PC-3 (cell line): Measurements from ENCODE around the gene FARP1. TPM values are rescaled to one million over a fixed set of nuclear protein-coding genes. Genes with fewer than 3 reads are reported as not detected.
A peak's percentile ranks its signal among the peaks of the same experiment; 100 is the strongest.

Source experiments
- ATAC-seq: fragments of 200-7000 bp; cut with Tn5 transposase; 2 replicates; pipeline ENCODE4 v1.9.1; 2020; ENCODE audit warnings: mild to moderate bottlenecking, moderate library complexity
- BruUV-seq: library from RNA; stranded (reverse); fragments of 400-500 nt; replicated peaks from 2 replicates; lab custom pipeline; 2021; lab: Mats Ljungman, UMichigan
- CTCF ChIA-PET: fragments of 300-600 bp; sonication (Branson Sonifier 250); formaldehyde crosslinking; loops from one replicate; lab custom pipeline; 2022; ENCODE audit warnings: antibody characterized with exemption; lab: Charles Lee
- POLR2A ChIA-PET: fragments of 300-600 bp; sonication (Branson Sonifier 250); formaldehyde crosslinking; loops from one replicate; lab custom pipeline; 2022; ENCODE audit warnings: antibody characterized with exemption; ENCODE audit not compliant: unreplicated experiment; lab: Charles Lee
- DNase-seq: peaks from one replicate; pipeline ENCODE4 v3.0.0-alpha.2; 2015
- H2AFZ ChIP-seq: fragments of 300-600 bp; sonication (generic); 2 replicates; pipeline ENCODE4 v1.6.0; 2016; ENCODE audit warnings: antibody characterized with exemption, low read length
- H3F3A ChIP-seq: fragments of 300-600 bp; sonication (generic); one replicate; pipeline ENCODE4 v1.6.0; 2017; ENCODE audit warnings: antibody characterized with exemption, low read length, control low read depth, mild to moderate bottlenecking; ENCODE audit not compliant: unreplicated experiment
- H3K27ac ChIP-seq: fragments of 300-600 bp; sonication (generic); 2 replicates; pipeline ENCODE4 v1.5.1; 2016; ENCODE audit warnings: mild to moderate bottlenecking, low read length
- H3K27me3 ChIP-seq: fragments of 300-600 bp; sonication (generic); 2 replicates; pipeline ENCODE4 v1.6.1; 2016; ENCODE audit warnings: low read length, mixed read lengths
- H3K36me3 ChIP-seq: fragments of 300-600 bp; sonication (generic); 2 replicates; pipeline ENCODE4 v1.6.1; 2016; ENCODE audit warnings: low read depth, mixed run types, low read length, mixed read lengths
- H3K4me1 ChIP-seq: fragments of 300-600 bp; sonication (generic); 2 replicates; pipeline ENCODE4 v1.5.1; 2016; ENCODE audit warnings: low read length; ENCODE audit not compliant: insufficient read depth
- H3K4me2 ChIP-seq: fragments of 300-600 bp; sonication (generic); 2 replicates; pipeline ENCODE4 v1.6.0; 2016; ENCODE audit warnings: low read length
- H3K4me3 ChIP-seq: fragments of 300-600 bp; sonication (generic); 2 replicates; pipeline ENCODE4 v1.5.1; 2016; ENCODE audit warnings: mild to moderate bottlenecking, low read length, mixed read lengths
- H3K79me2 ChIP-seq: fragments of 300-600 bp; sonication (generic); 2 replicates; pipeline ENCODE4 v1.6.1; 2017; ENCODE audit warnings: low read length, mixed read lengths
- H3K9ac ChIP-seq: fragments of 300-600 bp; sonication (generic); 2 replicates; pipeline ENCODE4 v1.6.0; 2016; ENCODE audit warnings: mild to moderate bottlenecking, low read length
- H3K9me2 ChIP-seq: fragments of 300-600 bp; sonication (generic); replicated peaks from 2 replicates; pipeline ENCODE4 v1.6.1; 2016; ENCODE audit warnings: mixed run types, low read length, mixed read lengths
- H3K9me3 ChIP-seq: fragments of 300-600 bp; sonication (generic); 2 replicates; pipeline ENCODE4 v1.6.1; 2016; ENCODE audit warnings: low read length, mixed read lengths
- H4K20me1 ChIP-seq: fragments of 300-600 bp; sonication (generic); 2 replicates; pipeline ENCODE4 v1.6.1; 2016; ENCODE audit warnings: low read length, mixed read lengths
- CTCF ChIP-seq: fragments of 300-600 bp; sonication (generic); conservative IDR thresholded peaks from 2 replicates; pipeline ENCODE4 v1.5.1; 2017; ENCODE audit warnings: antibody characterized with exemption, low read depth, mild to moderate bottlenecking, low read length
- EZH2 ChIP-seq: fragments of 300-600 bp; sonication (generic); IDR thresholded peaks from one replicate; pipeline ENCODE4 v1.6.1; 2017; ENCODE audit warnings: antibody characterized with exemption, mild to moderate bottlenecking, low read length; ENCODE audit not compliant: unreplicated experiment
- EZH2phosphoT487 ChIP-seq: fragments of 300-600 bp; sonication (generic); IDR thresholded peaks from 2 replicates; pipeline ENCODE4 v1.6.1; 2018; ENCODE audit warnings: mild to moderate bottlenecking, antibody characterized with exemption, low read length, borderline replicate concordance
- intact Hi-C: fragments of 100-400 bp; cut with micrococcal nuclease; formaldehyde crosslinking; loops from 2 replicates; pipeline ENCODE4 v1.9.0; 2023
- total RNA-seq: library from RNA; depleted of rRNA; stranded (reverse); fragments of >200 nt; gene quantifications from 2 replicates; pipeline ENCODE4 v1.2.3, GENCODE V29; 2014

Gene FARP1
- total RNA-seq, 1 experiment from 2014 or later, result 18.2 TPM

DNA sequence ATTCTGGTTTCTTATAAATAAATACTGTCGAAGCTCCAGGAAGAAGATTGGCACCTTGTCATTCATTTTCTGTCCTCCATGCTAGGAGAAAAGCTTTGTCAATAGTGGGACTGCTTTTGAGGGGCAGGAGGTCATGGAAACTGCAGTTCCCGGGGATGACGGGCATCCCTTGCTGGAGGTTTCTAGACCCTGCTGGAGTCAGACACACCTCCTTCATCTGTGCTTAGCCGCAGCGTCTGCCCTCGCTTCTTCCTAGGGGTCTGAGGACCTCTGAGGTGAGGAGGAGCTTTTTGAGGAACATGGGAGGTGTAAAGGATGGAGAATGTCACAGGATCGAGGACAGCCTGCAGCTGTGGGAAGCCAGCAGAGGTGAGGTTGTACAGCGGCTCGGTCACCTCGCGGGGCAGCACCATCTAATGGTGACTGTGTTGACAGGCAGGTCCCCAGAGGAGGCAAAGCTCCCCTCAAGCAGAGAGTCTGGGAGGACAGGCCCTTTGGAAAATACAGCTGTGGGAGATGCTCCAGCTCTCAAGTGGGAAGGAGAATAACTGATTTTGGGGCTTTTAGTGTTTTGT is 206.9 kb downstream of the FARP1 start:
- Histone ChIP-seq H3K27ac (no peak overlapping the region), H3K4me3 (no peak overlapping the region), H3K36me3 (no peaks in the 10 kb centered on the region), H3K4me2 (no peak overlapping the region), H3K79me2 (no peaks in the 10 kb centered on the region), H3K9ac (no peak overlapping the region), H3K9me3 (no peaks in the 10 kb centered on the region), H2AFZ (no peak overlapping the region), H4K20me1 (no peaks in the 10 kb centered on the region), H3K9me2 (no peaks in the 10 kb centered on the region), H3F3A (no peaks in the 10 kb centered on the region), H3K4me1 (no peaks in the 10 kb centered on the region), H3K27me3 (no peaks in the 10 kb centered on the region)
- no peak for TF ChIP-seq EZH2
- TF ChIP-seq CTCF, result peak; percentile 32; the same call in 1 of the 2 replicates
- ATAC-seq (peak; percentile 64), DNase-seq (no peak)
- BruUV-seq, result no TSS peak
- intact Hi-C loops, result no loop called here
- ChIA-PET POLR2A (no interaction called here), CTCF (interaction anchor here (0.5 kb wide), 1 partner anchor 163 kb away, joined by 4 read pairs; no protein-coding TSS in a partner anchor)

GRCh38 chr13:98350746-98351330 is 207.9 kb downstream of the FARP1 start:
- Histone ChIP-seq H2AFZ (no peak overlapping the region), H3K27ac (no peak overlapping the region), H3K9me2 (no peaks in the 10 kb centered on the region), H3K4me1 (no peaks in the 10 kb centered on the region), H3K27me3 (no peaks in the 10 kb centered on the region), H3K4me2 (no peak overlapping the region), H3F3A (no peaks in the 10 kb centered on the region), H3K9ac (no peak overlapping the region), H4K20me1 (no peaks in the 10 kb centered on the region), H3K36me3 (no peaks in the 10 kb centered on the region), H3K4me3 (no peak overlapping the region), H3K9me3 (no peaks in the 10 kb centered on the region), H3K79me2 (no peaks in the 10 kb centered on the region)
- ATAC-seq (no peak), DNase-seq (peak; percentile 3)
- intact Hi-C loops, result no loop called here
- POLR2A ChIA-PET, result no interaction called here
- CTCF ChIA-PET, result no interaction called here
- BruUV-seq, result no TSS peak
- TF ChIP-seq CTCF (no peak), EZH2 (no peak), EZH2phosphoT487 (no peak)

DNA sequence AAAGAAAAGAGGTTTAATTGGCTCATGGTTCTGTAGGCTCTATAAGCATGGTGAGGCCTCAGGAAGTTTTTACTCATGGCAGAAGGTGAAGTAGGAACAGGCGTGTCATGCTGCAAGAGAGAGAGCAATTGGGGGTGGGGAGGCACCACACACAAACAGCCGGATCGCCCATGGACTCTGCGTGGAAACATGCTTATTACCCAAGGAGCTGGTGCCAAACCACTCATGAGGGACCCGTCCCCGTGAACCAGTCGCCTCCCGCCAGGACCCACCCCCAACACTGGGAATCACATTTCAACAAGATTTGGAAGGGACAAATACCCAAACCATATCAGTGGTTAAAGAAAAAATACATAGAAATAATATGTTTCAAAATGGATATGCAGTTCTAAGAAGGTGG is 208.7 kb downstream of the FARP1 start:
- CTCF ChIA-PET, result no interaction called here
- no peak overlapping the region for H2AFZ ChIP-seq
- POLR2A ChIA-PET, result no interaction called here
- H4K20me1 ChIP-seq, result no peaks in the 10 kb centered on the region
- no peak for ATAC-seq
- BruUV-seq, result no TSS peak
- no peaks in the 10 kb centered on the region for H3K4me1 ChIP-seq
- no peaks in the 10 kb centered on the region for H3K36me3 ChIP-seq
- intact Hi-C loops, result no loop called here
- H3K27me3 ChIP-seq, result no peaks in the 10 kb centered on the region
- no peak for DNase-seq
- H3K9me3 ChIP-seq, result no peaks in the 10 kb centered on the region
- H3K79me2 ChIP-seq, result no peaks in the 10 kb centered on the region
- H3K9ac ChIP-seq, result no peak overlapping the region
- no peak overlapping the region for H3K27ac ChIP-seq
- no peaks in the 10 kb centered on the region for H3F3A ChIP-seq
- H3K4me3 ChIP-seq, result no peak overlapping the region
- H3K9me2 ChIP-seq, result no peaks in the 10 kb centered on the region
- TF ChIP-seq EZH2phosphoT487, result no peak
- no peak overlapping the region for H3K4me2 ChIP-seq
